Natural killer cell (primary cell): ENCODE results near the gene TM9SF3. TPM values are rescaled to one million over a fixed set of nuclear protein-coding genes. Genes with fewer than 3 reads are reported as not detected.

Experiments used
- ATAC-seq, 3 donors: fragments of 150-1000 bp in 2 of 3; fragments of 200-7000 bp in 1 of 3; cut with Tn5 transposase; 1 replicate in 1 of 3; 2 replicates in 2 of 3; pipeline ENCODE4 v1.10.0; 2021; ENCODE audit warnings: mild to moderate bottlenecking in 2 of 3, moderate library complexity in 2 of 3
- DNase-seq, 2 donors: peaks; one replicate each; pipeline versions ENCODE4 v3.0.0 to v3.0.0-alpha.2; 2013 to 2021; ENCODE audit warnings: mixed read lengths in 1 of 2
- H3K27ac ChIP-seq: one replicate; pipeline ENCODE4 v1.5.1; 2013; ENCODE audit warnings: mild to moderate bottlenecking, low read length
- H3K27me3 ChIP-seq: one replicate; pipeline ENCODE4 v1.6.1; 2013; ENCODE audit warnings: low read length; ENCODE audit not compliant: control insufficient read depth, insufficient read depth
- H3K36me3 ChIP-seq: one replicate; pipeline ENCODE4 v1.6.1; 2013; ENCODE audit warnings: low read length; ENCODE audit not compliant: control insufficient read depth, insufficient read depth
- H3K4me1 ChIP-seq: one replicate; pipeline ENCODE4 v1.6.1; 2013; ENCODE audit warnings: low read length; ENCODE audit not compliant: control insufficient read depth, insufficient read depth
- H3K4me3 ChIP-seq: one replicate; pipeline ENCODE4 v1.5.1; 2013; ENCODE audit warnings: low read length
- H3K9me3 ChIP-seq: one replicate; pipeline ENCODE4 v1.6.1; 2013; ENCODE audit warnings: low read length; ENCODE audit not compliant: control insufficient read depth, insufficient read depth
- H3K27ac Mint-ChIP-seq, 2 donors: one replicate each; pipeline ENCODE4 v1.8.0; 2022; ENCODE audit warnings: mild to moderate bottlenecking in 2 of 2, mixed read lengths in 2 of 2, moderate library complexity in 1 of 2
- H3K27me3 Mint-ChIP-seq, 2 donors: one replicate each; pipeline ENCODE4 v1.8.0; 2022; ENCODE audit warnings: low read depth in 2 of 2, mixed read lengths in 2 of 2
- H3K36me3 Mint-ChIP-seq: one replicate; pipeline ENCODE4 v1.8.0; 2022; ENCODE audit warnings: mixed read lengths
- H3K4me1 Mint-ChIP-seq, 2 donors: one replicate each; pipeline ENCODE4 v1.8.0; 2022; ENCODE audit warnings: mixed read lengths in 2 of 2
- H3K4me3 Mint-ChIP-seq: one replicate; pipeline ENCODE4 v1.8.0; 2022; ENCODE audit warnings: mild to moderate bottlenecking, moderate library complexity, mixed read lengths
- H3K9me3 Mint-ChIP-seq, 2 donors: one replicate each; pipeline ENCODE4 v1.8.0; 2022; ENCODE audit warnings: mixed read lengths in 2 of 2
- CTCF ChIP-seq: fragments of 200-600 bp; IDR thresholded peaks from one replicate; pipeline ENCODE4 v1.8.0; 2022; ENCODE audit warnings: antibody characterized with exemption
- WGBS: methylation state at CpG from one replicate; pipeline ENCODE4 v1.1.7; 2013; ENCODE audit warnings: missing lambda C conversion rate; ENCODE audit not compliant: insufficient coverage; 5-methylcytosine and 5-hydroxymethylcytosine counted together
- intact Hi-C: fragments of 100-400 bp; cut with micrococcal nuclease; formaldehyde crosslinking; loops from one replicate; pipeline ENCODE4 v1.14.2; 2022
- total RNA-seq, 4 donors: library from RNA; stranded (reverse); fragments of 120-200 nt in 1 of 4; gene quantifications; one replicate each; pipeline versions ENCODE4 v1.2.3 to v1.2.4, GENCODE V29; 2013 to 2022

TM9SF3 gene
- total RNA-seq, 3 donors from 2014 or later (not counting 1 experiment from before 2014, with no cell fraction given) = 113 to 119 (median 117) TPM

GRCh38 chr10:96588060-96588554 is 1.3 kb upstream of the TM9SF3 start:
- intact Hi-C loops = loop anchor here (5.0 kb wide), 1 partner anchor 64 kb away; no protein-coding TSS in a partner anchor
- WGBS = 14% methylated on average over 4 of the region's 4 CpGs
- DNase-seq (no peak), ATAC-seq (no peak)
- Mint-ChIP-seq H3K36me3 (no peaks in the 10 kb centered on the region), H3K27ac (no peak overlapping the region), H3K27me3 (no peaks in the 10 kb centered on the region), H3K4me1 (peaks cover 22 to 29% of the 10 kb centered on the region in 2 donors), H3K9me3 (no peaks in the 10 kb centered on the region), H3K4me3 (no peak overlapping the region)
- Histone ChIP-seq H3K4me1 (peaks cover 21% of the 10 kb centered on the region), H3K27ac (peak overlapping the region; percentile 93), H3K36me3 (peaks cover 5% of the 10 kb centered on the region), H3K4me3 (no peak overlapping the region), H3K27me3 (no peaks in the 10 kb centered on the region), H3K9me3 (no peaks in the 10 kb centered on the region)
- TF ChIP-seq CTCF = no peak

DNA sequence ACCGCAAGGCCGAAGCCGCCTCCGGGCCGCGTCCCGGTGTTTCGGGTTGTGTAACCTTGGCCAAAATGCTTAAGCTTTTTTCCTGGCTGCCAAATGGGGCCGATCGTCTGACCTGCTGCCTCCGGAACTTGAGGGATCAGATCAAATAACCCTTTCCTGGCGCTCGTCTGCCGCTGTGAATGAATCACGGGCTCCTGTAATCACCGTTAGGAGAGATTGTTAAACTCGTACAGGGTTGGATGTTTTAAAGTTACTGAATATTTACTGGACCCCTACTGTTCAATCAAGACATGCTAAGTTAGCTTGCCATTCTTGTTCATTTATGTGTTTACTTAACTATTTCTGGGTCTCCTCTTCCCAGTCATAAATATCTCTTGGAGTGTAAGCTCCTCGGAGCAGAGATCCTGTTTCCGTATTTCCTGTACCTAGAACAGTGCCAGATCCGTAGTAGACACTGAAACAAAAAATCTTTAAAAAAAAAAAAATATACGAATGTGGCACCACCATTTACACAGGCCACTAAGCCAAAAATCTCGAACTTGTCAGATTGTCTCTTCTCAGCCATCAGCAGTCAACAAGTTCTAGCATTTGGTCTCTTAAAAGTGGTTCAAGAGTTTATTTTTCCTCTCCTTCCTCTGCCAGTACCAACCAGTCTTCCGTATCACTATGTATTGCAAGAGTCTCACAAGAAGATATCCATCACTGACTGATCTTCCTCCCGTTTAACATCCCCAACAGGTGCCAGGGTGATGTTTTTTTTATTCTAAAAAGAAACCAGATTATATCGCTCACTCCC is 650 bp upstream of the TM9SF3 start:
- H3K4me3 Mint-ChIP-seq = no peak overlapping the region

GRCh38 chr10:96585736-96586418 is 935 bp downstream of the TM9SF3 start:
- Histone ChIP-seq H3K9me3 (no peaks in the 10 kb centered on the region), H3K27ac (peak overlapping the region; percentile 99), H3K36me3 (no peaks in the 10 kb centered on the region), H3K27me3 (no peaks in the 10 kb centered on the region), H3K4me3 (peak overlapping the region; percentile 96), H3K4me1 (peaks cover 21% of the 10 kb centered on the region)
- intact Hi-C loops = loop anchor here (2.0 to 5.0 kb wide), 3 partner anchors 66 to 247 kb away; partner anchors contain the start of gene LCOR
- Mint-ChIP-seq H3K27me3 (no peaks in the 10 kb centered on the region), H3K4me3 (peak overlapping the region; percentile 97), H3K27ac (peak overlapping the region in 1 of 2 donors; percentile 97), H3K4me1 (peaks cover 39 to 43% of the 10 kb centered on the region in 2 donors), H3K9me3 (no peaks in the 10 kb centered on the region), H3K36me3 (no peaks in the 10 kb centered on the region)
- ATAC-seq (peak in 2 of 3 donors; percentile 14), DNase-seq (peak in 1 of 2 donors; percentile 68)
- no peak for TF ChIP-seq CTCF
- WGBS = under 1% methylated on average over 20 of the region's 20 CpGs

More for the DNA sequence above, 650 bp upstream of the TM9SF3 start:
- WGBS = 5% methylated on average over 25 of the region's 25 CpGs
- H3K36me3 Mint-ChIP-seq = no peaks in the 10 kb centered on the region
- Histone ChIP-seq H3K9me3 (no peaks in the 10 kb centered on the region), H3K4me1 (peaks cover 21% of the 10 kb centered on the region), H3K36me3 (no peaks in the 10 kb centered on the region), H3K4me3 (peak overlapping the region; percentile 54), H3K27ac (peak overlapping the region; percentile 93), H3K27me3 (no peaks in the 10 kb centered on the region)
- ATAC-seq (peak; percentile 35 to 49 (median 40)), DNase-seq (peak in 1 of 2 donors; percentile 47)
- no peak for TF ChIP-seq CTCF
- peaks cover 23 to 34% of the 10 kb centered on the region in 2 donors for H3K4me1 Mint-ChIP-seq
- intact Hi-C loops = loop anchor here (1.0 to 5.0 kb wide), 4 partner anchors 65 to 245 kb away; partner anchors contain the start of genes LCOR and PIK3AP1
- H3K9me3 Mint-ChIP-seq = no peaks in the 10 kb centered on the region
- H3K27ac Mint-ChIP-seq = no peak overlapping the region
- H3K27me3 Mint-ChIP-seq = no peaks in the 10 kb centered on the region
